Calu3 (cell line): ENCODE data around the gene FYN. TPM values are rescaled to one million over a fixed set of nuclear protein-coding genes. Genes with fewer than 3 reads are reported as not detected.

ENCODE experiments used
- BruUV-seq: library from RNA; stranded (reverse); fragments of 400-500 nt; replicated peaks from 2 replicates; lab custom pipeline; 2021; lab: Mats Ljungman, UMichigan
- CTCF ChIA-PET: fragments of 300-600 bp; sonication (Branson Sonifier 250); formaldehyde crosslinking; loops from one replicate; lab custom pipeline; 2022; ENCODE audit warnings: antibody characterized with exemption; lab: Charles Lee
- DNase-seq: peaks from one replicate; pipeline ENCODE4 v3.0.0; 2022
- H3K27ac Mint-ChIP-seq: one replicate; pipeline ENCODE4 v1.8.0; 2022; ENCODE audit warnings: mixed read lengths; ENCODE audit not compliant: unreplicated experiment
- H3K27me3 Mint-ChIP-seq: one replicate; pipeline ENCODE4 v1.8.0; 2022; ENCODE audit warnings: mixed read lengths; ENCODE audit not compliant: unreplicated experiment
- H3K36me3 Mint-ChIP-seq: one replicate; pipeline ENCODE4 v1.8.0; 2022; ENCODE audit warnings: mild to moderate bottlenecking, moderate library complexity, mixed read lengths; ENCODE audit not compliant: insufficient read depth, unreplicated experiment
- H3K4me1 Mint-ChIP-seq: one replicate; pipeline ENCODE4 v1.8.0; 2022; ENCODE audit warnings: mild to moderate bottlenecking, low read depth, mixed read lengths; ENCODE audit not compliant: unreplicated experiment
- H3K4me3 Mint-ChIP-seq: one replicate; pipeline ENCODE4 v1.8.0; 2022; ENCODE audit warnings: mild to moderate bottlenecking, low read depth, moderate library complexity, mixed read lengths; ENCODE audit not compliant: unreplicated experiment
- H3K9me3 Mint-ChIP-seq: one replicate; pipeline ENCODE4 v1.8.0; 2022; ENCODE audit warnings: low read depth, mixed read lengths; ENCODE audit not compliant: unreplicated experiment
- intact Hi-C: fragments of 100-400 bp; cut with micrococcal nuclease; formaldehyde crosslinking; loops from one replicate; pipeline ENCODE4 v1.10.0; 2022; ENCODE audit not compliant: unreplicated experiment
- total RNA-seq: library from RNA; stranded (reverse); gene quantifications from 2 replicates; pipeline ENCODE4 v1.2.3, GENCODE V29; 2022
- TF ChIP-seq, protein P1 (sequence below): fragments of 200-600 bp; IDR thresholded peaks from one replicate; pipeline ENCODE4 v1.8.0; 2022; ENCODE audit warnings: antibody characterized with exemption; ENCODE audit not compliant: unreplicated experiment

The FYN gene
- total RNA-seq, 1 experiment from 2014 or later: 61.0 TPM

DNA sequence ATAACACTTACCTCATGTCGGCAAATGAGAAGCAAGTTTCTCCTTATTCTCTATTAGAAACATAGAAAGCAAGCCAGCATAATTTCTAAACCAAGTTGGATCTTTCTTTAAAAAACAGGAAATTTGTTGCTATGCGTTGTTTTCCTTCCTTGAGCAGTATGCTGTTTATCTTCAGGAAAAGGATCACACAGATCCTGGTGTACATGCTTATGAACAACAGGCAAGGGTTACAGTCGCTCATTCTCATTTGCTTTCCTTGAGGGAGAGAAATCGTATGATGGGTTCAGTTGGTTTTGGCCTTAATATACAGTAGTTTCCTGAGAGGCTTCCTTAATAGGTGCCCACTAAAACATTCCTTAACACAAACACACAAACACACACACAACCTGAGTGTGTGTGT is 118.8 kb downstream of the FYN start:
- Mint-ChIP-seq H3K36me3 (no peaks in the 10 kb centered on the region), H3K27me3 (no peaks in the 10 kb centered on the region), H3K9me3 (no peaks in the 10 kb centered on the region), H3K4me1 (no peaks in the 10 kb centered on the region), H3K4me3 (no peak overlapping the region), H3K27ac (no peak overlapping the region)
- CTCF ChIA-PET: no interaction called here
- intact Hi-C loops: no loop called here
- no TSS peak for BruUV-seq
- no peak for DNase-seq
- TF ChIP-seq, protein P1, sequence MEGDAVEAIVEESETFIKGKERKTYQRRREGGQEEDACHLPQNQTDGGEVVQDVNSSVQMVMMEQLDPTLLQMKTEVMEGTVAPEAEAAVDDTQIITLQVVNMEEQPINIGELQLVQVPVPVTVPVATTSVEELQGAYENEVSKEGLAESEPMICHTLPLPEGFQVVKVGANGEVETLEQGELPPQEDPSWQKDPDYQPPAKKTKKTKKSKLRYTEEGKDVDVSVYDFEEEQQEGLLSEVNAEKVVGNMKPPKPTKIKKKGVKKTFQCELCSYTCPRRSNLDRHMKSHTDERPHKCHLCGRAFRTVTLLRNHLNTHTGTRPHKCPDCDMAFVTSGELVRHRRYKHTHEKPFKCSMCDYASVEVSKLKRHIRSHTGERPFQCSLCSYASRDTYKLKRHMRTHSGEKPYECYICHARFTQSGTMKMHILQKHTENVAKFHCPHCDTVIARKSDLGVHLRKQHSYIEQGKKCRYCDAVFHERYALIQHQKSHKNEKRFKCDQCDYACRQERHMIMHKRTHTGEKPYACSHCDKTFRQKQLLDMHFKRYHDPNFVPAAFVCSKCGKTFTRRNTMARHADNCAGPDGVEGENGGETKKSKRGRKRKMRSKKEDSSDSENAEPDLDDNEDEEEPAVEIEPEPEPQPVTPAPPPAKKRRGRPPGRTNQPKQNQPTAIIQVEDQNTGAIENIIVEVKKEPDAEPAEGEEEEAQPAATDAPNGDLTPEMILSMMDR: no peak

DNA sequence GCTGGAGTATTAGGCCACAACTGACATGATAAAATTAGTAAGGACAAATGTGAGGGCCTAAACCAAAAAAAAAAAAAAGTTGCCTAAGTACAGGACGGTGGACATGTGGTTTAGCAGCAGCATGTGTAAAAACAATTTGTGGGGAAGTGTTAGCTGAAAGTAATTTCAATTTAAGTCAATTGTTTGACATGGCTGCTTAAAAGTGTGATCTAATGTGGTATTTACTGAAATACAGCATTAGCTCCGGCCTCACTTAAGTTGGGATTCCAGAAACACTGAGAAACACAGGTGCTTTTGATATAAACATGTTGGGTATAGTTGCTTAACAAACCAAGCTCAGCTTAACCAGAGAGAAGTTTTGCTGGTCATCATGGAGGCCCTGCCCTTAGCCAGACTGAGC is 119.7 kb downstream of the FYN start:
- Mint-ChIP-seq H3K4me3 (no peak overlapping the region), H3K9me3 (no peaks in the 10 kb centered on the region), H3K36me3 (no peaks in the 10 kb centered on the region), H3K27me3 (no peaks in the 10 kb centered on the region), H3K27ac (no peak overlapping the region), H3K4me1 (no peaks in the 10 kb centered on the region)
- no TSS peak for BruUV-seq
- TF ChIP-seq, protein P1: no peak
- intact Hi-C loops: no loop called here
- DNase-seq: no peak
- CTCF ChIA-PET: no interaction called here

DNA sequence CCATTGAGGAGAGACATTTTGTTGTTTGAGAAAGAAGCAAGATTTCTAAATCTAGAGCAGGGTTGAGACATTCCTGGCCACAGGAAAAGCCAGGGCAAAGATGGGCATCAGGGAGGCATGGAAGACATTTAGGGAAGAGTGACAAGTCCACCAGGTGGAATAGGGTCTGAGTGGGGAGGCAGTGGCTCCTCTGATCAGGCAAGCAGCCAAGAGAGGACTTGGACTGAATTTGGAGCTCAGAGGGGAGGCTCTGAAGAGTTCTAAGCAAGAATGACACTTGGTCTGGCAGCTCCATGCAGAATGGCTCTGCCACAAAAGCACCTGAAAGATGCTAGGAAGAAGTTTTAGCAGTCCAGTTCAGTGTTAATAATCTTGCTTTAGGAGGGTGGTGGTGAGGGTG is 120.8 kb downstream of the FYN start:
- Mint-ChIP-seq H3K4me1 (no peaks in the 10 kb centered on the region), H3K9me3 (no peaks in the 10 kb centered on the region), H3K36me3 (no peaks in the 10 kb centered on the region), H3K4me3 (no peak overlapping the region), H3K27me3 (no peaks in the 10 kb centered on the region), H3K27ac (no peak overlapping the region)
- TF ChIP-seq, protein P1: no peak
- intact Hi-C loops: no loop called here
- no peak for DNase-seq
- no TSS peak for BruUV-seq
- CTCF ChIA-PET: no interaction called here

DNA sequence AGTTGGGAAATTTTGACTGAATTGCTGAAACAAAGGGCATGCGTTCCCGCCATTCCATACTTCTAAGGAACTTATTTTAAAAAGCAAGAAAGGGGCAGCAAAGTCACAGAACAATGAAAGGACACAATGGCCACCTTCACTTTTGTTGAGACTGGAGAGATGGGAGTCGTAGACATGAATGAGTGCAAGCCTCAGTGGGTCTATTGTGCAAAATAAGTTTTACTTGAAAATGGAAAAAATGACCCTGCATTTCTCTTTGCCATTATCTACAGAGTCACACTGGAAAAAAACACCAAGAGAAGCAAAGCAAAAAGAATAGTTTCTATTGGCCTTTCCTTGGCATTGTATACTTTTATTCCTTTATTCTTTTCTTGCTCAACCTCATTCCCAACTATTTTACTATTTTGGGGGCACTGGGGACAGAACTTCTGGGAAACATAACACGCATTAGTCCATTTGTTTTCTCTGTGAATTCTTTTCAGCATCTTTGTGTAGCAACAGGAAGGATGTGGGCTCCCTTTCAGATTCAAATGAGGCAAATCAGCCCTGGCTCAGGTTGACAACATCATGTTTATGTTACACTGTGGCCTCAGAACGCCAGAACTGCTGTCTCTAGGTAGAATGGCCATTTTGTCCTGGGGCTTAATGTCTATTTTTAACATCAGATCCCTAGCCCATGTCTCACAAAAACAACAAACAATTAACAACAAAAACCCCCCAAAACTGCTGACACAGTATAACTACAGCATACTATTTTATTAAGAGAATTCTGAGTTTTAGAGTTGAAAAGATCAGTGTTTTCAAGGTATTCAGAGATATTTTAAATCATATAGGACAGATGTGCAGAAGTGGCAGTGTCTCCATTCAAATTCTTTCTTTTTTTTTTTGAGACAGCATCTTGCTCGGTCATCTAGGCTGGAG is 122.2 kb downstream of the FYN start:
- CTCF ChIA-PET: no interaction called here
- no peak for DNase-seq
- BruUV-seq: no TSS peak
- H3K27ac Mint-ChIP-seq: no peak overlapping the region
- no peaks in the 10 kb centered on the region for H3K36me3 Mint-ChIP-seq
- no peaks in the 10 kb centered on the region for H3K27me3 Mint-ChIP-seq
- H3K4me1 Mint-ChIP-seq: no peaks in the 10 kb centered on the region
- TF ChIP-seq, protein P1: no peak
- H3K4me3 Mint-ChIP-seq: no peak overlapping the region
- no peaks in the 10 kb centered on the region for H3K9me3 Mint-ChIP-seq
- intact Hi-C loops: no loop called here
